Measurements from ENCODE around the gene CDC7. TPM values are rescaled to one million over a fixed set of nuclear protein-coding genes. Genes with fewer than 3 reads are reported as not detected.

CDC7 gene
- total RNA-seq, 1 donor from 2014 or later = 64.8 TPM

GRCh38 chr1:91520942-91521507 is 20.4 kb downstream of the CDC7 start:
- H3K4me1 Mint-ChIP-seq = peaks cover 14% of the 10 kb centered on the region
- peaks cover 25% of the 10 kb centered on the region for H3K36me3 Mint-ChIP-seq (ENCODE audit: low read depth)
- no peak overlapping the region for H3K4me3 Mint-ChIP-seq
- no peak for DNase-seq (ENCODE audit: low read depth, low spot score)
- H3K27ac Mint-ChIP-seq (ENCODE audit: unreplicated experiment) = no peak overlapping the region
- peaks cover 6% of the 10 kb centered on the region for H3K9me3 Mint-ChIP-seq
- H3K27me3 Mint-ChIP-seq (ENCODE audit: low read depth) = no peaks in the 10 kb centered on the region
- TF ChIP-seq, protein P1, sequence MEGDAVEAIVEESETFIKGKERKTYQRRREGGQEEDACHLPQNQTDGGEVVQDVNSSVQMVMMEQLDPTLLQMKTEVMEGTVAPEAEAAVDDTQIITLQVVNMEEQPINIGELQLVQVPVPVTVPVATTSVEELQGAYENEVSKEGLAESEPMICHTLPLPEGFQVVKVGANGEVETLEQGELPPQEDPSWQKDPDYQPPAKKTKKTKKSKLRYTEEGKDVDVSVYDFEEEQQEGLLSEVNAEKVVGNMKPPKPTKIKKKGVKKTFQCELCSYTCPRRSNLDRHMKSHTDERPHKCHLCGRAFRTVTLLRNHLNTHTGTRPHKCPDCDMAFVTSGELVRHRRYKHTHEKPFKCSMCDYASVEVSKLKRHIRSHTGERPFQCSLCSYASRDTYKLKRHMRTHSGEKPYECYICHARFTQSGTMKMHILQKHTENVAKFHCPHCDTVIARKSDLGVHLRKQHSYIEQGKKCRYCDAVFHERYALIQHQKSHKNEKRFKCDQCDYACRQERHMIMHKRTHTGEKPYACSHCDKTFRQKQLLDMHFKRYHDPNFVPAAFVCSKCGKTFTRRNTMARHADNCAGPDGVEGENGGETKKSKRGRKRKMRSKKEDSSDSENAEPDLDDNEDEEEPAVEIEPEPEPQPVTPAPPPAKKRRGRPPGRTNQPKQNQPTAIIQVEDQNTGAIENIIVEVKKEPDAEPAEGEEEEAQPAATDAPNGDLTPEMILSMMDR (conservative IDR thresholded peaks at IDR 0.05) = no peak

DNA sequence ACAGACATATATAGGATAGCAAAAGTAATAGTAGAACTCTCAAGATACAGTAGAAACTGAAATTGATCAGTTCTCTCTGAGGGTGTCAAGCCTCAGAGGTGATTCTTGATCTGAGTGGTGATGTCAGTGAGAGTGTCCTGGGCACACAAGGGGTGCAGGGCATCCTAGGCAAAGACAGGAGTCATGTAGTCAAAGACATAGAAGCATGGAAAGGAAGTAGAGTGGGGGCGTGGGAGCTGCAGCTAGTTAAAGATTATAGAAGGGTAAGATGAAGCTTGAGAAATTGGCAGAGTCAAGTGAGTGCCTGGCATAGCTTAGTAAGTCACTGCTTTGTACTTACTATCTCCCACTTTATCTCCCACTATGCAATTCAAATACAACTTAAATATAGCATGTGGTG is 22.8 kb downstream of the CDC7 start:
- H3K4me3 Mint-ChIP-seq = no peak overlapping the region
- no peak overlapping the region for H3K27ac Mint-ChIP-seq (ENCODE audit: unreplicated experiment)
- no peak for DNase-seq (ENCODE audit: low read depth, low spot score)
- H3K9me3 Mint-ChIP-seq = no peaks in the 10 kb centered on the region
- H3K27me3 Mint-ChIP-seq (ENCODE audit: low read depth) = no peaks in the 10 kb centered on the region
- H3K36me3 Mint-ChIP-seq (ENCODE audit: low read depth) = peaks cover 6% of the 10 kb centered on the region
- TF ChIP-seq, protein P1 (conservative IDR thresholded peaks at IDR 0.05) = no peak
- peaks cover 5% of the 10 kb centered on the region for H3K4me1 Mint-ChIP-seq

- Mint-ChIP-seq H3K27ac (ENCODE audit: unreplicated experiment) (no peak overlapping the region), H3K4me1 (peaks cover 19% of the 10 kb centered on the region), H3K4me3 (no peak overlapping the region), H3K27me3 (ENCODE audit: low read depth) (no peaks in the 10 kb centered on the region), H3K36me3 (ENCODE audit: low read depth) (peaks cover 7% of the 10 kb centered on the region), H3K9me3 (no peaks in the 10 kb centered on the region)
- TF ChIP-seq, protein P1 (conservative IDR thresholded peaks at IDR 0.05) = no peak
- DNase-seq (ENCODE audit: low read depth, low spot score) = no peak
These were observed 25.8 kb downstream of the CDC7 start for GRCh38 chr1:91526496-91526895.

DNA sequence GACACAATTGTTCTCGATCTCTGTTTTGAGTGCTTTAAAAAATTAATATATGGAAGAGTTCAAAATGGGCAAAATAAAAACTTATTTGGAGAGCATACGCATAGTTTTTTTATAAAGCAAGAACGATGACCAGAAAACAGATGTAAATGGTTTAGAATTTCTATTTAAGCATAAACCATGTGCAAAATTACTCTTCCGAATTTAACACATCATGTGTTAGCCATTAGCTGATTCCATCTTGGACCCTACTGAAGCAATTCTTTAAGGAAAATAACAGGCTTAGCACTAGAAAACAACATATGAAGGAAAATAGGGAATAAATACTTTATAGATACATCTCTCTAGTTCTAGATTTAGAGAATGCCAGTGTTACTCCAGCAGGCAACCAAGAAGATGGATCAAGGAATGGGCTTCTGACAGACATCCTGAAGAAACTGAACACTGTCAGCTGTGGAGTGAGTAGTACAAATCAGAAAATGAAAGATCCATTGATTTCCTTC is 26.7 kb downstream of the CDC7 start:
- Mint-ChIP-seq H3K4me1 (peaks cover 19% of the 10 kb centered on the region), H3K9me3 (no peaks in the 10 kb centered on the region)

DNA sequence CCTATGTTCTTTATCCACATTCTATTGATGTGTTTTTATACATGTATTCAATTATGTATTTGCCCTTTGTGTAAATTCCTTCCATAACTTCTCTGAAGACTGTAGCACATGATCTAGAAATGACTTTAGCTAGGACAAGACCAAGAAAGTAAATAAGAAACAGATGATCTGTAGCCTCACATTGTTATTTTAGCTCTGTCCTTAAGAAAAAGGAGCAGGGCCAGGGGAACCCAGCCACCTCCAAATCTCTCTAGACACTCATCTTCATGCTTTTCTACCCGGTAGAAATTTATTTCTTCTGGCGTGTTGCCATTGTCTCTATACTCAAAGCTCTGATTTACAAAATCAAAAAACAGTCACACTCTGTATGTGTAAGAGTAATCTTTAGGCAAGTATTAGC is 27.1 kb downstream of the CDC7 start:
- no peak overlapping the region for H3K4me3 Mint-ChIP-seq
- DNase-seq (ENCODE audit: low read depth, low spot score) = no peak
- TF ChIP-seq, protein P1 (conservative IDR thresholded peaks at IDR 0.05) = no peak
- no peaks in the 10 kb centered on the region for H3K9me3 Mint-ChIP-seq
- peaks cover 16% of the 10 kb centered on the region for H3K4me1 Mint-ChIP-seq
- peaks cover 4% of the 10 kb centered on the region for H3K36me3 Mint-ChIP-seq (ENCODE audit: low read depth)
- H3K27me3 Mint-ChIP-seq (ENCODE audit: low read depth) = no peaks in the 10 kb centered on the region
- no peak overlapping the region for H3K27ac Mint-ChIP-seq (ENCODE audit: unreplicated experiment)

More for the DNA sequence above, 26.7 kb downstream of the CDC7 start:
- peaks cover 7% of the 10 kb centered on the region for H3K36me3 Mint-ChIP-seq (ENCODE audit: low read depth)
- H3K27ac Mint-ChIP-seq (ENCODE audit: unreplicated experiment) = no peak overlapping the region
- DNase-seq (ENCODE audit: low read depth, low spot score) = no peak
- no peaks in the 10 kb centered on the region for H3K27me3 Mint-ChIP-seq (ENCODE audit: low read depth)
- no peak overlapping the region for H3K4me3 Mint-ChIP-seq
- TF ChIP-seq, protein P1 (conservative IDR thresholded peaks at IDR 0.05) = no peak
